OCI-LY7 (cell line): ENCODE measurements around the gene KATNAL1.

Experiments used
- CTCF ChIP-seq: fragments of 200-600 bp; sonication (generic); conservative IDR thresholded peaks from 2 replicates; pipeline ENCODE4 v1.5.1; 2014; ENCODE audit warnings: mild to moderate bottlenecking, antibody characterized with exemption, low read length, moderate library complexity, mixed read lengths
- EZH2phosphoT487 ChIP-seq: fragments of 200-600 bp; sonication (generic); IDR thresholded peaks from 2 replicates; pipeline ENCODE4 v1.6.1; 2018; ENCODE audit warnings: low read depth, borderline replicate concordance, mild to moderate bottlenecking, mixed run types, antibody characterized with exemption, low read length, moderate library complexity, mixed read lengths

GRCh38 chr13:30179597-30180276 is 127.6 kb downstream of the KATNAL1 start:
- TF ChIP-seq CTCF (no peak), EZH2phosphoT487 (no peak)
